Cardiac septum (tissue), 1 donor: ENCODE measurements around the gene PANX2. TPM values are rescaled to one million over a fixed set of nuclear protein-coding genes. Genes with fewer than 3 reads are reported as not detected.
"Not testable (repeated sequence)": the region's sequence is repeated elsewhere in the genome, so short reads cannot be mapped to it uniquely, and the experiment has no call there.

Source experiments
- DNase-seq: peaks from one replicate; pipeline ENCODE4 v3.0.0-alpha.2; 2020; ENCODE audit warnings: low spot score
- intact Hi-C: fragments of 100-400 bp; cut with DNase I; formaldehyde crosslinking; loops from one replicate; pipeline ENCODE4 v1.14.0; 2022
- total RNA-seq: library from RNA; stranded (reverse); fragmentation: NEBNext Ultra II Directional; extraction: Animal tissue kit (Norgen Biotek cat#: 25700); gene quantifications from one replicate; pipeline ENCODE4 v1.2.1, GENCODE V29; 2021
- donor health status: DM: no; HTN: no; CAD: no.

Gene PANX2
- total RNA-seq, 1 donor from 2014 or later, result 0.30 TPM

- no peak for DNase-seq
- intact Hi-C loops, result no loop called here
These were observed 23.9 kb upstream of the PANX2 start for GRCh38 chr22:50146439-50147238.

- intact Hi-C loops, result loop anchor here (2.0 kb wide), 1 partner anchor 59 kb away; no protein-coding TSS in a partner anchor
- not testable (repeated sequence) for DNase-seq
These were observed 23.0 kb upstream of the PANX2 start for GRCh38 chr22:50147258-50148165.

GRCh38 chr22:50148166-50148500, 22.4 kb upstream of the PANX2 start:
- DNase-seq, result no peak
- intact Hi-C loops, result loop anchor here (2.0 kb wide), 1 partner anchor 59 kb away; no protein-coding TSS in a partner anchor

- intact Hi-C loops, result loop anchor here (2.0 kb wide), 1 partner anchor 58 kb away; no protein-coding TSS in a partner anchor
- peak; percentile 85 for DNase-seq
These were observed 21.4 kb upstream of the PANX2 start for GRCh38 chr22:50148991-50149721.

- DNase-seq, result no peak
- intact Hi-C loops, result no loop called here
These were observed 20.1 kb upstream of the PANX2 start for GRCh38 chr22:50150161-50151129.

- intact Hi-C loops, result no loop called here
- no peak for DNase-seq
These were observed 18.7 kb upstream of the PANX2 start for GRCh38 chr22:50151571-50152537.

GRCh38 chr22:50153056-50153755, 17.3 kb upstream of the PANX2 start:
- no peak for DNase-seq
- intact Hi-C loops, result no loop called here

- intact Hi-C loops, result no loop called here
- no peak for DNase-seq
These were observed 16.8 kb upstream of the PANX2 start for GRCh38 chr22:50153756-50154140.

- no peak for DNase-seq
- intact Hi-C loops, result no loop called here
These were observed 12.7 kb upstream of the PANX2 start for GRCh38 chr22:50157709-50158375.

GRCh38 chr22:50160947-50161346, 9.6 kb upstream of the PANX2 start:
- intact Hi-C loops, result no loop called here
- DNase-seq, result no peak

GRCh38 chr22:50161508-50162390, 8.8 kb upstream of the PANX2 start:
- DNase-seq, result no peak
- intact Hi-C loops, result no loop called here

- intact Hi-C loops, result no loop called here
- DNase-seq, result no peak
These were observed 8.1 kb upstream of the PANX2 start for GRCh38 chr22:50162391-50162956.

- intact Hi-C loops, result no loop called here
- DNase-seq, result no peak
These were observed 5.0 kb upstream of the PANX2 start for GRCh38 chr22:50165436-50166123.

GRCh38 chr22:50167689-50168489, 2.6 kb upstream of the PANX2 start:
- intact Hi-C loops, result no loop called here

More at GRCh38 chr22:50167689-50168489, 2.6 kb upstream of the PANX2 start:
- DNase-seq, result no peak
